Osteoblast (primary cell): ENCODE results near the gene PHAF1. TPM values are rescaled to one million over a fixed set of nuclear protein-coding genes. Genes with fewer than 3 reads are reported as not detected.

Experiments used
- DNase-seq: peaks from one replicate; pipeline ENCODE4 v3.0.0; 2011; ENCODE audit warnings: low spot score, mixed read lengths; ENCODE audit not compliant: insufficient read length; ENCODE audit errors: missing footprints
- H2AFZ ChIP-seq: 2 replicates; pipeline ENCODE4 v1.6.0; 2011; ENCODE audit warnings: mild to moderate bottlenecking, low read length
- H3K27ac ChIP-seq: 2 replicates; pipeline ENCODE4 v1.5.1; 2011; ENCODE audit warnings: mild to moderate bottlenecking, low read depth, low read length, moderate library complexity
- H3K27me3 ChIP-seq: 2 replicates; pipeline ENCODE4 v1.6.0; 2012; ENCODE audit warnings: mild to moderate bottlenecking, control low read depth, inconsistent platforms, low read length, moderate library complexity; ENCODE audit not compliant: insufficient read depth
- H3K36me3 ChIP-seq: 2 replicates; pipeline ENCODE4 v1.5.1; 2011; ENCODE audit warnings: mild to moderate bottlenecking, low read length, control low read depth, moderate library complexity; ENCODE audit not compliant: insufficient read depth
- H3K4me1 ChIP-seq: 2 replicates; pipeline ENCODE4 v1.5.1; 2011; ENCODE audit warnings: mild to moderate bottlenecking, low read length, control low read depth, moderate library complexity; ENCODE audit not compliant: insufficient read depth
- H3K4me2 ChIP-seq: 2 replicates; pipeline ENCODE4 v1.6.0; 2011; ENCODE audit warnings: mild to moderate bottlenecking, low read length; ENCODE audit not compliant: insufficient read depth
- H3K4me3 ChIP-seq: fragments of 200-600 bp; sonication (generic); 3 replicates; pipeline ENCODE4 v1.5.1; 2012; ENCODE audit warnings: mild to moderate bottlenecking, low read length, inconsistent platforms; ENCODE audit not compliant: insufficient read depth
- H3K79me2 ChIP-seq: 2 replicates; pipeline ENCODE4 v1.6.0; 2012; ENCODE audit warnings: mild to moderate bottlenecking, low read length, control low read depth, inconsistent platforms; ENCODE audit not compliant: insufficient read depth
- H3K9me3 ChIP-seq: 2 replicates; pipeline ENCODE4 v1.5.1; 2011; ENCODE audit warnings: low read depth, low read length, control low read depth
- H4K20me1 ChIP-seq: 2 replicates; pipeline ENCODE4 v1.6.0; 2012; ENCODE audit warnings: mild to moderate bottlenecking, low read length, control low read depth; ENCODE audit not compliant: insufficient read depth
- total RNA-seq: library from RNA; depleted of rRNA; stranded (reverse); fragments of >200 nt; gene quantifications from 2 replicates; pipeline ENCODE4 v1.2.3, GENCODE V29; 2012
- TF ChIP-seq, protein P1 (sequence below): IDR thresholded peaks from 2 replicates; pipeline ENCODE4 v1.5.1; 2011; ENCODE audit warnings: mild to moderate bottlenecking, low read depth, low read length, moderate library complexity; ENCODE audit errors: extremely low read depth

The PHAF1 gene
- total RNA-seq, 1 donor, result 13.8 TPM

DNA sequence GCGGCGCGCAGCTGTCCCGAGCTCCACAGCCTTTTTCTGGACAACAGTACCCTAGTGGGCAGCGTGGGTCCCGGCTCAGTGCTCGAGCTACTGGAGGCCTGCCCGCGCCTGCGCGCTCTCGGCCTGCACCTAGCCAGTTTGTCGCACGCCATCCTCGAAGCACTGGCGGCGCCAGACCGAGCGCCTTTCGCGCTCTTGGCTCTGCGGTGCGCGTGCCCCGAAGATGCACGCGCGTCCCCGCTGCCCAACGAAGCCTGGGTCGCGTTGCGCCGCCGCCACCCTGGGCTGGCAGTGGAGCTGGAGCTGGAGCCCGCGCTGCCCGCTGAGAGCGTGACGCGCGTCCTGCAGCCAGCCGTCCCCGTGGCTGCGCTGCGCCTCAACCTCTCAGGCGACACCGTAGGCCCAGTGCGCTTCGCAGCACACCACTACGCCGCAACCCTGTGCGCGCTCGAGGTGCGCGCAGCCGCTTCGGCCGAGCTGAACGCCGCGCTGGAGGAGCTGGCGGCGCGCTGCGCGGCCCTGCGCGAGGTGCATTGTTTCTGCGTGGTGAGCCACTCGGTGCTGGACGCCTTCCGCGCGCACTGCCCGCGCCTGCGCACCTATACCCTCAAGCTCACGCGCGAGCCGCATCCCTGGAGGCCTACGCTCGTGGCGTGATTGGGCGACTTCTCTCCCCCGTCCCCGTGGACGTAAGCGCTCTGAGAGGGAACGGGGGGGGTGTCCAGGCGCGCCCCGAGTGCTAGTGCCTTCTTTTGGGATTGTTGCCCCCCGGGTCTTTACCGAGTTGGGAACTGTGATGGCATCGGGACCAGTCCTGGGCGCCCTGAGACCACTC, 53.6 kb downstream of the PHAF1 start:
- H3K79me2 ChIP-seq, result peaks cover 4% of the 10 kb centered on the region
- peaks cover 34% of the 10 kb centered on the region for H3K27me3 ChIP-seq
- peak; percentile 82 for DNase-seq
- peak overlapping the region; percentile 57 for H3K4me2 ChIP-seq
- peaks cover 16% of the 10 kb centered on the region for H3K4me1 ChIP-seq
- TF ChIP-seq, protein P1, sequence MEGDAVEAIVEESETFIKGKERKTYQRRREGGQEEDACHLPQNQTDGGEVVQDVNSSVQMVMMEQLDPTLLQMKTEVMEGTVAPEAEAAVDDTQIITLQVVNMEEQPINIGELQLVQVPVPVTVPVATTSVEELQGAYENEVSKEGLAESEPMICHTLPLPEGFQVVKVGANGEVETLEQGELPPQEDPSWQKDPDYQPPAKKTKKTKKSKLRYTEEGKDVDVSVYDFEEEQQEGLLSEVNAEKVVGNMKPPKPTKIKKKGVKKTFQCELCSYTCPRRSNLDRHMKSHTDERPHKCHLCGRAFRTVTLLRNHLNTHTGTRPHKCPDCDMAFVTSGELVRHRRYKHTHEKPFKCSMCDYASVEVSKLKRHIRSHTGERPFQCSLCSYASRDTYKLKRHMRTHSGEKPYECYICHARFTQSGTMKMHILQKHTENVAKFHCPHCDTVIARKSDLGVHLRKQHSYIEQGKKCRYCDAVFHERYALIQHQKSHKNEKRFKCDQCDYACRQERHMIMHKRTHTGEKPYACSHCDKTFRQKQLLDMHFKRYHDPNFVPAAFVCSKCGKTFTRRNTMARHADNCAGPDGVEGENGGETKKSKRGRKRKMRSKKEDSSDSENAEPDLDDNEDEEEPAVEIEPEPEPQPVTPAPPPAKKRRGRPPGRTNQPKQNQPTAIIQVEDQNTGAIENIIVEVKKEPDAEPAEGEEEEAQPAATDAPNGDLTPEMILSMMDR, result no peak
- H2AFZ ChIP-seq, result no peak overlapping the region
- no peaks in the 10 kb centered on the region for H3K36me3 ChIP-seq
- no peak overlapping the region for H3K27ac ChIP-seq
- peaks cover 26% of the 10 kb centered on the region for H4K20me1 ChIP-seq
- H3K9me3 ChIP-seq, result no peaks in the 10 kb centered on the region
- H3K4me3 ChIP-seq, result peak overlapping the region; percentile 47

DNA sequence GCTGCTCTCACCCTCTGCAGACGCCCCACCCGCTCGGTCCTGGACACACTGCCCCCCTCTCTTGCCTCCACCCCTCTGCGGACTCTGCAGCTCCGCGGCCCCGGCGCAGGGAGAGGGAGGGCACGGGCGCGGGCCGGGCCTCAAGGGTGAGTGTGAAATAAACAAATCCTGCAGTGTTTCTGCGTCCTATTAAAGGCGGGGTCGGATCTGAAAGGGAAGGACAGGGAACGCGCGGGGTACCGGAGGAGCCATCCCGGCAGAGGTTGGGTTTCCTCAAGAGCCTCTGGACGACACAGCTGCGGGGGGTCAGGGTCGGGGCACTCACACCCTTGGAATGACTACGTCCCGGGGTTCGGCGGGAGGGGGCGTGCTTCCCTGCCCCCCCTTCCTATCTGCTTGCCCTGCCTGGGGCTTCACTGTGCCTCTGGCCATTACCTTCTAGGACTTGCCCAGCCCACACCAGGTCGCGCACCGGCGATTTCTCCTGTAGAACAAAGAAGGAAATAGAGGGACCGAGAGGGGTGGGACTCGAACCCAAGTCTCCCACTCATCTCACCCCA, 54.3 kb downstream of the PHAF1 start:
- H3K27me3 ChIP-seq, result peaks cover 34% of the 10 kb centered on the region
- H2AFZ ChIP-seq, result no peak overlapping the region
- TF ChIP-seq, protein P1, result no peak
- H3K79me2 ChIP-seq, result peaks cover 4% of the 10 kb centered on the region
- H3K36me3 ChIP-seq, result no peaks in the 10 kb centered on the region
- H3K9me3 ChIP-seq, result no peaks in the 10 kb centered on the region
- peak overlapping the region; percentile 57 for H3K4me2 ChIP-seq
- DNase-seq, result peak; percentile 75
- peak overlapping the region; percentile 37 for H3K4me3 ChIP-seq
- no peak overlapping the region for H3K27ac ChIP-seq
- peaks cover 20% of the 10 kb centered on the region for H4K20me1 ChIP-seq
- peaks cover 16% of the 10 kb centered on the region for H3K4me1 ChIP-seq

DNA sequence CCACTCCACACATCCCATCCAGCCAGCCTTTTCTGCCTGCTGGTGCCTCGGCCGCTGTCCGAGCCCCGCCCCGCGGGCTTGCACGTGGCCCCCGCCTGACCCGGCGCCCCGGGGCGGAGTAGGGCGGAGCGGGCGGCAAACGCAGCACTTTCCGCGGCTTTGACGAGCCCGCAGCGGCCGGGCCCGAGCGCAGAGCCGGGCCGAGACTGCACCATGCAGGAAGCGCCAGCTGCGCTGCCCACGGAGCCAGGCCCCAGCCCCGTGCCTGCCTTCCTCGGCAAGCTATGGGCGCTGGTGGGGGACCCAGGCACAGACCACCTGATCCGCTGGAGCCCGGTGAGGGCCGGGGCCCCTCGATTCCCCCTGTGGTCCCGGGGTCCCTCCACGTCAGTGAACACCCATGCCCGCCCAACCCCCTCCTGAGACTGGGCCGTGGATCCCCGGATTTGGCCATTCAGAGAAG, 54.9 kb downstream of the PHAF1 start, which contains the start of gene HSF4:
HSF4 (plus strand) TSS at position 147 of the 463 bp plus-strand sequence; CDS start at position 214, 67 bp downstream.
- peak; percentile 97 for DNase-seq
- H2AFZ ChIP-seq, result no peak within 1 kb of the TSS

More for the DNA sequence above, 54.9 kb downstream of the PHAF1 start, which contains the start of gene HSF4:
- Histone ChIP-seq H4K20me1 (peaks cover 20% of the 10 kb centered on the region), H3K79me2 (no peaks in the 10 kb centered on the region), H3K9me3 (no peaks in the 10 kb centered on the region), H3K4me2 (peak within 1 kb of the TSS; percentile 57), H3K27me3 (peaks cover 34% of the 10 kb centered on the region), H3K4me3 (peak within 1 kb of the TSS; percentile 37), H3K36me3 (no peaks in the 10 kb centered on the region), H3K27ac (no peak within 1 kb of the TSS), H3K4me1 (peaks cover 21% of the 10 kb centered on the region)
- TF ChIP-seq, protein P1, result no peak
